HG03039 (cell line): Measurements from ENCODE around the gene DNPEP.

ENCODE experiments used
- ATAC-seq: cut with Tn5 transposase; IDR thresholded peaks from one replicate; pipeline ENCODE4 v1.9.1; 2021; ENCODE audit warnings: mild to moderate bottlenecking, moderate library complexity; ENCODE audit not compliant: unreplicated experiment

DNPEP gene

DNA sequence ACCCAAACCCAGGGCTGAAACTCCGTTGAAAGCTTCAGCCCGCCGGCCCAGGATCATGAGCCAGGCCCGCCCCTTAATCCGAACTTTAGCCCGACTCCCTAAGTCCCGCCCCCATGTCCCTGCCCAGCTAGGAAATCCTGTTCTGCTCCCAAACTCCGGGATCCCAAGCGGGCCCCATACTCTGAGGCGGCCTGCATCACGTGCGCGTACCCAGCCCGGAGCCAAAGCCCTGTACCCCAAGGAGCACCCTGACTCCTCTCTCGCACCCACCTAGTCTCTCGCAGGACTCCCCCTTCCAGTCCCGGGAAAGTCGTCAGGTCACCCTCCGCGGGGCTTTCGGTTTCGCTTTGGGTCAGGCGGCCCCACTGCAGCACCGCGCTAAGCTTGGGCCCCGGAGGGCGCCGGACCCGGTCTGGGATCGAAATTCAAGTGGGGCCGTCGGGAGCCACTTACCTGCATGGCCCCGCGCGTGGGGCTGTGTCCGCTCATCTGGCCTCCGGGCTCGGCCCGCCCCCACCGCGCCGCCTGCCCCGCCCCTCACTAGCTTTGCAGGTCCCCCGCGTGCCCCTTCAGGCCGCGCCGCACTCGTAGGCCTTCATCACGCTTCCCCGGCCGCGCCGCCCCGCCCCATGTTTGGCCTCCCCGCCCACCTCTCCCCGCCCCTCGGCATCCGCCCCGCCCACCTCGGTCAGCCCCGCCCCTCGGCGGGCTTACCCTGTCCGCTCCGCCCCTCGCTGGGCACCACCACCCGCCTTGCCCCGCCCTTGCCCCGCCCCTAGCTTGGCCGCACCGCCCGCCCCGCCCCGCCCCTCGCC lies at the start of gene DNPEP:
Gene DNPEP, minus strand, starts transcription at position 607 of the 815 bp plus-strand sequence. Its CDS starts 118 bp downstream, at position 489.
- ATAC-seq: peak; percentile 54

DNA sequence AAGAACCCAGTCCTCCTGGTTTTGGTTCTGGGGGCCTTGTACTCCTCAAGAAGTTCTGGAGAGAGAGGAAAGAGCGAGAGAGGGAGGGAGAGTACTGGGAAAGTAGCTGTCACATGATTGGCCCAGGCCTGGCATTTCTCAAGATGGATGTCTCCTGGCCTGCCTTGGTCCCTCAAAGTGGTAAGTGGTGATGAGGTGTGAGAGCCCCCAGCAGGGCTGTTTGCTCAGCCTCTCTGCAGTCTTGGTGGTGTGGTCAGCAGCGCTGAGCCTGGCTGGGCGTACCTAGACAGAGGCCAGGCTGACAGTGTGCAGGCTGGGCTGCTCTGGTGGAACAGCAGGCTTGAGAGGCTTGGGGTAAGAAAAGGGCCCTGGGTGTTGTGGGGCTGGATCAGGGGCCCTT lies 49.4 kb upstream of the DNPEP start:
- ATAC-seq: no peak

DNA sequence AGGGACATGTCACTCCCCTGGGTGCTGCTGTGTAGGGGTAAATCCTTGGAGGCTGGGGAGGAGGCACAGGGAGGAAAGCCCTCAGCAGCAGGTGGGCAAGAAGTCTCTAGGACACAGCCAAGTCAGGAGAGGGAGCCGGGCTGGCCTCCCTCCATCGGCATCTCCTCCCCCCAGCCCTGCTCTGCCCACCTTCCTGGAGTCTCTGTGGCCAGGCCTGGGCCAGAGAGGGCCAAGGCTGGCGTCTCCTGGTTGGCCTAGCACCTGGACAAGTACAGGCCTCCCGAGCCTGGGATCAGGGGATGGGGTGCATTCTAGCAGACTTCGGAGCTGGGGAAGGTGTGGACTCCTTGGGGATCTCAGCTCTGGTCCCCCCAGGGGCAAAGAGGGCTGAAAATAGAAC lies 48.8 kb upstream of the DNPEP start:
- ATAC-seq: no peak

DNA sequence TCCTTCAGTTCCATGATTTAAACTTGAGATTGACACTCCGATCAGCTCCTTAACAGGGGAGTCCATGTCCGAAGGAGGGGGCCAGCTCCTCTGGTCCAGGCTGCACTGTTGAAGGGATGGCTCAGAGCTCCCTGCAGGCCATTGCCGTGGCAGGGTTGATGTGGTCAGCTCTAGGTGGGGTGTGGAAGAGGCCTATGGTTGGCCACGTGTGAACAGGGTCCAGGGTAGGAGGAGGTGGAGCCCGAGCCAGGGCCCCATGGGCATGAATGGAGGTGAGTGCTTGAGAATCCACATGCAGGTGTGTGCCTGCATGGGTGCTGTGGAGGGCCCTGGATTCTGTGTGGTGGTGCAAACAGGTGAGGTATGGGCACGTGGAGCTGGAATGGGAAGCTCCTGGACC lies 48.0 kb upstream of the DNPEP start:
- no peak for ATAC-seq

DNA sequence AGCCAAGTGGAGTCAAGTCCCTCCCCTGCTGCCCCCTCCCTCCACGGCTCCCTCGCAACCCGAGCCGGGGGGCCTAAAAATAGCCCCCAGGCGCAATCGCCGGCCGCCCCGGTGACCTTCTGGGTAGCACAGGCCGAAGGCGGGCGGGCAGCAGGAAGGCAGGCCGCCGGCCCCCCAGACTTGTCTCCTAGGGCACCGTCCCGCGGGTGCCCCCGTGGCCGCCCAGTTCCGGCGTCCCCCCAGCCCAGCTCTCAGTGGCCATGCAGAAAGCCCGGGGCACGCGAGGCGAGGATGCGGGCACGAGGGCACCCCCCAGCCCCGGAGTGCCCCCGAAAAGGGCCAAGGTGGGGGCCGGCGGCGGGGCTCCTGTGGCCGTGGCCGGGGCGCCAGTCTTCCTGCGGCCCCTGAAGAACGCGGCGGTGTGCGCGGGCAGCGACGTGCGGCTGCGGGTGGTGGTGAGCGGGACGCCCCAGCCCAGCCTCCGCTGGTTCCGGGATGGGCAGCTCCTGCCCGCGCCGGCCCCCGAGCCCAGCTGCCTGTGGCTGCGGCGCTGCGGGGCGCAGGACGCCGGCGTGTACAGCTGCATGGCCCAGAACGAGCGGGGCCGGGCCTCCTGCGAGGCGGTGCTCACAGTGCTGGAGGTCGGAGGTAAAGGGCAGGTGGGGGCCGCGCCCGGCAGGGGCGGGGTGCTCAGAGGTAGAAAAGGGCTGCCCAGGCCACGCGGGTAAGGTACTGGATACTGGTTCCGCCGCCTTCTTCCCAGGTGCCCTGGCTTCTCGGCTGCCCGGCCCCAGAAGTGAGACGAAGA lies 47.2 kb upstream of the DNPEP start, which contains the start of gene SPEG:
Gene SPEG, plus strand, starts transcription at position 126 of the 808 bp plus-strand sequence. Its CDS starts 135 bp downstream, at position 261.
- ATAC-seq: no peak

DNA sequence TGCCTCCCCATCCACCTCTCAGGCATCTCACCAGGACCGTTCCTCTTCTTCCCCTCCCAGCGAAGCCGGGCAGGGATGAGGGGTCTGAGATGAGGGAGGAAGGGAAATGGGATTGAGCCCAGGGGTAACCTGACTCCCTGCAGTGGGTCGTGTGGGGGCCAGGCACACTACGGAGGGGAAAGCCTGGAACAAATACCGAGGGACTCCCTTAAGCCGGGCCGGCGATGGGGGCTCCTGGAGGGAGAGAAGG lies 46.7 kb upstream of the DNPEP start:
- no peak for ATAC-seq

DNA sequence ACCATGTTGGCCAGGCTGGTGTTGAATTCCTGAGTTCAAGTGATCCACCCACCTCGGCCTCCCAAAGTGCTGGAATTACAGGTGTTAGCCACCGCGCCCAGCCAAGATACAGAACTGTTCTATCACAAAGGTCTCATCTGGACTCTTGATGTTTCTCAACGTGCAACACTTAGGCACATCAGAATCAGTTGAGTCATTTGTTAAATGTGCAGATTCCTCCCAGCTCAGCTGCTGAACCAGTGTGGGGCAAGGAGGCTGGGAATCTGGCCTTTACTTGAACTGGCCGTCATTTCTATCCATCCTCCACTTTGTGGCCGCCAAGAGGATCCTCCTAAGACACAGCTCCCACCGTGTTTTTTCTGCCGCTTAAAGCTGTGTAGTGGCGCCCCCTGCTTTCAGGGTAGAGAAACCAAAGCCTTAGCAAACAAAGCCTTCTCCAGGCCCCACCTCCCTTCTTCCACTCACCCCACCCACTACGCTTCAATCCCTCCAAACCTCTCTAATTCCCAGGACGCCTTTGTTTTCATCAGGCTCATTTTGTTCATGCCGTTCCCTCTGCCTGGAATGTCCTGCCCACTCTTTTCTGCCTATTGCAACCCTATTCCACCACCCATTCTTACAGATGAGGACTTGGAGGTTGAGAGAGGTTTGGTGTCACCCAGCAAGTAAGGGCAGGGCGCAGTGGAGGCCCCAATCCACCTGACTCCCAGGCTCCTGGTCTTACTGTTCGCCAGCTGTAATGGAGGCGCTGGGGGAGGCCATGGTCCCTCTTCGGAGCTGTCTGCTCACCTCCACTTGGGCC lies 46.2 kb upstream of the DNPEP start:
- ATAC-seq: no peak

DNA sequence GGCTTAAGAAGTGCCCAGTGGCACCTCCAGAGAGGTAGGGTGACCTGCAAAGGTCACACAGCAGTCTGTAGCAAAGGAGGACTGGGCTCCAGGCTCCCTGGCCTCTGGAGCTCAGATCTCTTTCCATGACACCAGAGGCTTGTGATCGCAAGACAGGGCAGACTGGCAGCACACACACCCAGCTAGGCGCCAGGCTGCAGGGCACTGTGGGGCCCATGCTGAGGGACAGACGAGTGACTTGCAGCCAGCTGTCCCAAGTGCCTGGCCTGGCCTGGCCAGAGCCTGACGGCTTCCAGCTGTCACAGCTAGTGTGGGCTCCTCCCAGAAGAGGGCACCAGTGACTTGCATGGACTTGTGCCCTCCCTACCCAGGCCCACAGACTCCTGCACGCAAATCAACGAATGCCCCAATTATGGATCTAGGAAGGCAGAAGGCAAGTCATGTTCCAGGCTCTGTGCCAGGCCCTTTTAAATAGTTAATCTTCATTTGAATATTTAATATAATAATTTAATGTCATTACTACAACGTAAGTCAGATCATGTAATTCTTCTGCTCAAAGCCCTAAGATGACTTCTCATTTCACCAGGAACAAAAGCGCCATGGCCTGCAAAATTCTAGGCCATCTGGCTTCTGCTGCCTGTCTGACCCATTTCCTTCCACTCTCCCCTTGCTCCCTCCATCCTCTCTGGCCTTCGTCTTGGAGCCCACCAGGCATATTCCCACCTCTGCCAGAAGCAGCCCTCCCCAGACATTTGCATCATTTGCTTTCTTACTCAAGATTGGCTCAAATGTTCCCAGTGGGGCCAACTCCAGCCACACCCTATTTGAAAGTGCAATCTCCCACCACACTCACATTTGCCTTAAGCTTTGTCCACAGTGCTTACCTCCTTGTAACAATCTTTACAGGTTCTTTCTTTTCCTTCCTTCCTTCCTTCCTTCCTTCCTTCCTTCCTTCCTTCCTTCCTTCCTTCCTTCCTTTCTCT lies 43.2 kb upstream of the DNPEP start:
- no peak for ATAC-seq

DNA sequence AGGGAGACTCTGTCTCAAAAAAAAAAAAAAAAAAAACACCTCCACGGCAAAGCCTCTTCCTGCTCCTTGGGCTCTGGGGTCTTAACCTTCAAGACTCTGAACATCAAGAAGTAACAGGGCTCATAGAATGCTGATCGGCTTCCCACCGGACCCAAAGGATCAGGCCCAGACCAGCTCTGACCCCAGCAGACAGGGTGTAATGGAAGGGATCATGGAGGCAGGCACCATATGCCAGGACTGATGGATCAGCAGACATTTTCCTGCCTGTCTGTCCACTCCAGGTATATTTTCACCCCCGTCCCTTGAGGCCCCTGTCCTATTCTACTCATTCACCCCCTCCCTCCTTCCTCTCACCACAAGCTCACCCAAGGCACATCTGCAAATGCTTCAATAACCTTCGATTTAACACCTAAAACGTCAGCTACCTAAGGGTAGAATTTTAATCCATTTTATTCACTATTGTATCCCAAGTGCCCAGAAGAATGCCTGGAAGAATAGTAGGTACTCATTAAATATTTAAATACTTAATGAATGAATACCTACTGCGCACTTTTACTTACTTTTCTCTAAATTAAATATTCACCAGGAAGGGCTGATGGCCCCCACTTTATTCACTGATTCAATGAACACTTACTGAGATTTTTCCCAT lies 42.4 kb upstream of the DNPEP start:
- no peak for ATAC-seq

DNA sequence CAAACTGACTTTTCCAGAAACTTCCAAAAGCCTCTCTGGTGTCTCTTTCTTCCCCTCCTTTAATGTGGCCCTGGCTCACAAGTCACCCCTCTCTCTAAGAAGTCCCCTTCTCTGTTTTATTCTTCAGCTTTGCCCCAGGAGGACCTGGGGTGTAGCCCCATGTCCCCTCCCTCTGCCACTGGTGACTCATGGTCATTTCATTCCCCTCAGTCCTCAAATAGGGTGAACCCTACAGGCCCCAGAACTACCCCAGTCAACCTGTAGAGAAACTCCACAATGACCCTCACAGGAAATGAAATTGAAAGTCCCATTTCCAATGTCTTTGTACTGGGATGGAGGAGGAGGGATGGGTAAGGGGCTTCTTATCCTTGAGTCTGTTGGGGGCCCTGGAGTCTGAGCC lies 40.8 kb upstream of the DNPEP start:
- no peak for ATAC-seq

DNA sequence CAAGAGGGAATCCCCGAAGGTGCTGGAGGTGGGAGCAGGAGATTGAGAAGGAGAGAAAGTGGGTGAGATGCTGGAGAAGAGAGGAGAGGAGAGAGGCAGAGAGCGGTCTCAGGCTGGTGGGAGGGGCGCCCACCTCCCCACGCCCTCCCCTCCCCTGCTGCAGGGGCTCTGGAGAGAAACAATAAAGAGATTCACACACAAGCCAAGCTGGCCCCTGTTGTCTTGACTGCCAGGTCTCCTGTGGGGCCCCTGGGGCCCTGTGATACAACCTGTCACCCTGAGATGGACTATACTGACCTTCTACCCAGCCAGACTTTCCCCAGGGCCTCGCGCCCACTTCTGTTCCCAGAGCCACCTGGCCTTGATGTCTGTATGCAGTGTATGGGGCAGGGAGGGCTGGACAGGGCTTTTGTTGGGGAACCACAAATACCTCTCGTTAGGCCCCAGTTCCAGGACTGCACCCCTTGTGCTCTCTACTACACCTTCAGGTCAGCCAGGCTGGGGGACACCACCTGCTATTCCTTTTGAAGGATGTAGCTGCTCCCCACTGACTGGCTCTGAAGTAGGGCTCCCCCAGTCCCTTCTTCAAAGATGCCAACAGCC lies 38.9 kb upstream of the DNPEP start:
- no peak for ATAC-seq

DNA sequence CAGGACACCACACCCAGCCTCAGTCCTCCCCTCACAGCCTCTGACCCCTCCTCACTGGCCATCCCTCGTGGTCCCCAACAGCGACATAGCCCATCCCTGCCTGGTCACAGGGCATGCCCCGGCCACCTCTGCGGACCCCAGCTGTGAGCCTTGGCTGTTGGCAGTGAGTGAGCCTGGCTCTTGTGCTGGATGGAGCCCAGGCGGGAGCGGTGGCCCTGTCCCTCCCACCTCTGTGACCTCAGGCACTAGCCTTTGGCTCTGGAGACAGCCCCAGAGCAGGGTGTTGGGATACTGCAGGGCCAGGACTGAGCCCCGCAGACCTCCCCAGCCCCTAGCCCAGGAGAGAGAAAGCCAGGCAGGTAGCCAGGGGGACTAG lies 38.3 kb upstream of the DNPEP start:
- ATAC-seq: no peak

DNA sequence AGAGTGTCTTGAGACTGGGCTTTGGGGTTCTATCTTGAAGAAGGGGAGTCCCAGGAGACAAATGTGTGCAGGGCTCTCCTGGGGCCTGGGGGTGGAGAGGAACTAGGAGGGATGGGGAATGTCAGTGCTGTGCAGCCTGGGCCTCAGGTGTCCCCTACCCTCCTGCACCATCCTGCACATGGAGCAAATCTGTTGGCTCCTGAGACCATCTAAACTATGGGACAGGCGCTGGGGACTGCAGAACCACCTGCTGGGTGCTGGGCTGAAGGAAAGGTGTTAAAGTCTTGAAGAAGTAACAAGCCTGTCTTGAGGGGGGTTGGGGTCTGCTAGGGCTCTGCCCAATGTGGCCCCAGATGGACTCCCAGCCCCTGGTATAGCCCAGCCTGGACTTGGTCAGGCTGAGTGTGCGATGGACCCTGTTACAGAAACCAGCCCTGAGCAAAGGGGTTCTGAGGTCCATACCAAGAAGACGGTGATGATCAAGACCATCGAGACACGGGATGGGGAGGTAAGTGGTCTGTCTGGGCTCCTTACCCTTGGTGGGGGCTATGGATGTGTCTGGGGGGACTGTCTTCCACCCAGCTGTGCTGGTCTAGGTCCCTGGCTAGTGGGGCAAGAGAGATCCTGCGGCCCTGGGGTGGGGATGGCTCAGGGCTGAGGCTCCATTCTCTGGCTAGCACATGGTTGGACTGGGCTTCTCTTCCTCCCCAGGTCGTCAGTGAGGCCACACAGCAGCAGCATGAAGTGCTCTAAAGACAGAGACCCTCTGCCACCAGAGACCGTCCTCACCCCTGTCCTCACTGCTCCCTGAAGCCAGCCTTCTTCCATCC lies 37.7 kb upstream of the DNPEP start:
- no peak for ATAC-seq

DNA sequence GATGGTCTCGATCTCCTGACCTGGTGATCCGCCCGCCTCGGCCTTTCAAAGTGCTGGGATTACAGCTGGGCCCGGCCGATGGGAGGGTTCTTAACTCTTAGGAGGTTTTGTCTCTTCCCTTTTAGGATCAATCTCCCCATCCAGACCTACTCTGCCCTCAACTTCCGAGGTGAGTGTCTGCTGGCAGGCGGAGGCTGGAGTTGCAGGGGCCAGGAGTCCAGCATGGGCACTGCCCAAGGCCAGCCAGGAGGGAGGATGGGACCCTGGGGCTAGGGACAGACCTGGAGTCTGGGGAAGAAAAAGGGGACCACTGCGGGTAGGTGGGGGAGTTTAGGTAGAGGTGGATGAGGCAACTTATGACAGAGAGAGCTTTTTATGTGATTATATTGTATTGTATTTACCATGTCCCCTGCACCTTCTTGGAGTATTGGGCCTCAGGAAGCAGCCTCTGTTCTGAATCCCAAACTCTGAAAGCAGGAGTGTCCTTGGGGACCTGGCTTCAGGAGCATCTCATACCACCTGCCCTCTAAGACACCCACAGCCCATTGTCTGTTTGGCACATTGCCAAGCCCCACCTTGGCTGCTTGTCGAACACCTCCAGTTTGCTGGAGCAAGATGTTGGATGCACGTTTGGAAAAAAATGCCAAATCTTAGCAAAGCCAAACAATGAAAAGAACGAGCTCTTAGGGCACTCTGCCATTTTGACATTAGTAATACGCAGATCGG lies 36.1 kb upstream of the DNPEP start:
- ATAC-seq: no peak

DNA sequence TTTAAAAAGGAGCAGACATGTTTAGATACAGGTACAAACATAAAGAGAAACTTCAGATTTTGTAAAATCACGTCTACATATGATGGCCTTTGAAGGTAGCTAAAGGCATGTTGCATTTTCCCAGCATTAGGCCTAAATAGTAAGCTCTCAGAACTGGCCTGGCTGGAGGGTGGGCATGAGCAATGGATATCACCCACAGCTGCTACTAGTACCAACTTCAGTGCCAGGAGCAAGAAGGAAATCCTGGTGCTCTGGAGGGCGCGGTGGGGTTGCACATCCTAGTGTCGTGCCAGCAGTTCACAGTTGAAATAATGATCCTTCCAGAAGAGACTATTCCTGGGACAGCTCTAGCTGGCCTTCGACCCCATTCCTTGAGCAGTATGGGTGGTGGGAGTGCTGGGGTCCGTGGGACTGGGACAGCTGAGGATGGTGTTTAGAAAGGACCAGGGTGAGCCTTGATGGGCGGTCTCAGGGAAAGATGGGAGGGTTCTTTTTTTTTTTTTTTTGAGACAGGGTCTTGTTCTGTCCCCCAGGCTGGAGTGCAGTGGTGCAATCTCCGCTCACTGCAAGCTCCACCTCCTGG lies 35.3 kb upstream of the DNPEP start:
- no peak for ATAC-seq

DNA sequence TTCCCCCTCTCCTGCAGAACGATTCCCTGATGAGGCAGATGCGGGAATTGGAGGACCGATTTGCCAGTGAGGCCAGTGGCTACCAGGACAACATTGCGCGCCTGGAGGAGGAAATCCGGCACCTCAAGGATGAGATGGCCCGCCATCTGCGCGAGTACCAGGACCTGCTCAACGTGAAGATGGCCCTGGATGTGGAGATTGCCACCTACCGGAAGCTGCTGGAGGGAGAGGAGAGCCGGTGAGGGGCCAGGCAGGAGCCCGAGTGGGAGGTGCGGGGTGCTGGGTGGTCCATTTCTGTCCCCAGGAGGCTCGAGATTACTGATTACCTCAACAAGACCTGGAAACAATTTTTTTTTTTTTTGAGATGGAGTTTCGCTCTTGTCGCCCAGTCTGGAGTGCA lies 33.6 kb upstream of the DNPEP start:
- no peak for ATAC-seq

DNA sequence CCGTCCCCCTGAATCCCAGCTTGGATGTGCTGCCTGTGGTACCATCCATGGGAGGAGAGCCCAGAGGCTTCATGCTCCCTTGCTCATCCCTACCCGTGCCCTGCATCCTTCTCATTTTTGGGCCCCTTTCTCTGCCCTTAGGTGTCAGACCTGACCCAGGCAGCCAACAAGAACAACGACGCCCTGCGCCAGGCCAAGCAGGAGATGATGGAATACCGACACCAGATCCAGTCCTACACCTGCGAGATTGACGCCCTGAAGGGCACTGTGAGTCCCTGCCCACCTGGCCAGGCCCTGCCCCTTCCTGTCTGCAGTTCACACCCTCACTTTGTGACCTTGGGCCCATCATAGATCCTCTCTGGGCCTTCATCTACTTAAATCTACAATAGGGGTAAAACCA lies 33.0 kb upstream of the DNPEP start:
- ATAC-seq: no peak
